HG03175 (cell line): ENCODE measurements around the gene ARHGEF11.
"Not testable (repeated sequence)": the region's sequence is repeated elsewhere in the genome, so short reads cannot be mapped to it uniquely, and the experiment has no call there.

Experiments
- ATAC-seq: cut with Tn5 transposase; IDR thresholded peaks from one replicate; pipeline ENCODE4 v1.9.1; 2021; ENCODE audit warnings: mild to moderate bottlenecking, moderate library complexity; ENCODE audit not compliant: unreplicated experiment

The ARHGEF11 gene

DNA sequence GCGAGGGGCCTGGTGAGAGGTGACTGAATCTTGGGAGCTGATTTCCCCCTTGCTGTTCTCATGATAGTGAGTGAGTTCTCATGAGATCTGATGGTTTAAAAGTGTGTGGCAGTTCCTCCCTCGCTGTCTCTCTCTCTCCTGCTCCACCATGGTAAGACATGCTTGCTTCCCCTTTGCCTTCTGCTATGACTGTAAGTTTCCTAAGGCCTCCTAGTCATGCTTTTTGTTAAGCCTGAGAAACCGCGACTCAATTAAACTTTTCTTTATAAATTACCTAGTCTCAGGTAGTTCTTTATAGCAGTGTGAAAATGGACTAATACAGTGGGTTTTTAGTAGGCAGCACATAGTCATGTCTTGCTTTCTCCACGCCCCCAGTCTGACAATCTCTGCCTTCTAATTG is 10.2 kb upstream of the ARHGEF11 start:
- ATAC-seq, result not testable (repeated sequence)

DNA sequence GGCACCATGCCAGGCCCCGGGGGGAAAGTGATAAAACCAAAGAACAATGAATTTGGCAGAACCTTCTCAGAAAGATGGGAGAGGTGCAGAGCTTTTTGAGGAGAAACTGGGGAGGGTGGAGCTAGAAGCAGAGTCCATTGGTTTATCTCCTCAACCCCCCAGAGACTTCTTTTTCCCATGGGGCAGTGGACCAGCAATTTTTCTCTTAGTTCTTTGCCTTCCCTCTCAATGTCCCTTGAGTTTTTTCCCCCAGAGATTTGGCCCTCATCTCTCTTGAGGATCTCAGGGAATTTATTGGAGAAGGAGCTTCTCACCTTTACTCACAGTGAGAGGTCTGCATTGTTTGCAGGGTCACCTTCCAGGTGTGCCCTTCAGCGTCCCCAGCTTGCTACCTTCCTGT is 5.3 kb upstream of the ARHGEF11 start:
- ATAC-seq, result no peak

DNA sequence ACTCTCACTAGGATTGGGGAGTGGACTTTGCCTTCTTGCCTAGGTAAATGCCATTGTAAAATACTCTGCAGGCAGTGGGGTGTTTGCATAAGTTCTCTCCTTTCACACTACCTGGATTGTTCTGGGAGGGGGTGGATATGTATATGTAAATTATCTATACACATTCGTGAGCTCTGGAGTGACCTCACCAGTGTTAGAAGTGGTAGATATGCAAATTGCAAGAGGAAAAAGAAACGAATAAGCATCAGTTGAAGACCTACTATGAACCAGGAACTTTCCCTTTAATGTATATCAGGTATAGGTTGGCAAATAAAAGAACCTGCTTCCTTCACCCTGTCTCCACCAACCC is 1.5 kb upstream of the ARHGEF11 start:
- ATAC-seq, result no peak

DNA sequence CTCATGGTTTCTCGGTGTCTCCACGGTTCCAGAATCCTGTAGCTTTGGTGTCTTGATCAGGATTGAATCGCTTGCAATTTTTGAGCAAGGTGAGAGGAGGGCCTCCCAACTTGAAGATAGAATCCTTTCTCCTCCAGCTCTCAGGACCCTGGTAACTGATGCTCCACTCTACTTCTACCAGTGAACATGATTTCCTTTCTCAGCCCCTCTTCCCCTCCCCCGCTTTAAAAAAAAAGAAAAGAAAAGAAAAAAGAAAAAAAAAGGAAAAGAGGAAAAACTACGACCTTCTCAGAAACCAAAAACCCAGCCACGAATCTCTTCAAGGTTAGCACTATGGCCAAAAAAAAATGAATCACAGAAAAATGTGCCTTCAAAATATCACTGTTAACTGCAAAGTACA is 1.2 kb downstream of the ARHGEF11 start:
- ATAC-seq, result no peak

DNA sequence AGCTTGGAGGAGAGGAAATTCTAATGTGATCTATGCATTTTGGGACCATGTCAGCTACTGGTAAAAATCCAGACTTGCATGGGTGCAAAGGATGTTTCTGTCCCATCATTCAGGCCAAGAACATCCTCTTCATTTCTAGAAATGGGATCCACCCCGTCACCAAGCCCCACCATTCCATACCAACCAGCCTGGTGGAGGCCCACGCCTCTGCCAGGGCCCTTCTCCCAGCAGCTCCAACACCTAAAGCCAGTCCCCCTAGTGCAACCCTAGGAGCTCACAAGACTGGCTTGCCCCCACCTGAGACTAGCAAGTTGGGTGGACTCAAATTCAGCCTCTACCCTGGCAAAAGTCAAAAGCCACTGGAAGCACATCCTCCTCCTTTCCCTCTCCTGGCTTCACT is 1.9 kb downstream of the ARHGEF11 start:
- no peak for ATAC-seq

DNA sequence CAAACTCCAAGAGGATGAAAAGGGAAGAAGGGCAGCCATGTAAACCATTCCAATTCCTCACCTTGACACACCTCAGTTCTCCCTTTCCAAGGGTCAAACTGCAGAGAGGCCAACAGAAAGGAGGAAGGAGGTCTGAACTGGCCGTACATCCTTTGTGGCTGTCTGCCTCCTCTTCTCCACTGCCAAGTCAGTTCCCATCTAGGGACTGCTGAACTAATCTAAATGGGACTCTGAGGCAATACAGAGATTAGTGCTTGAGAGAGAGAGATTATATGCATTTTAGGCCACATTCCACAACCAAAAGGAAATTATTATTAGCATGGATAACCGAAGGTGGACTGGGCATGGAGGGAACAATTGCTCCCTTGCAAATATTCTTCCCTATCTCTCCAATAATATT is 2.7 kb downstream of the ARHGEF11 start:
- no peak for ATAC-seq

DNA sequence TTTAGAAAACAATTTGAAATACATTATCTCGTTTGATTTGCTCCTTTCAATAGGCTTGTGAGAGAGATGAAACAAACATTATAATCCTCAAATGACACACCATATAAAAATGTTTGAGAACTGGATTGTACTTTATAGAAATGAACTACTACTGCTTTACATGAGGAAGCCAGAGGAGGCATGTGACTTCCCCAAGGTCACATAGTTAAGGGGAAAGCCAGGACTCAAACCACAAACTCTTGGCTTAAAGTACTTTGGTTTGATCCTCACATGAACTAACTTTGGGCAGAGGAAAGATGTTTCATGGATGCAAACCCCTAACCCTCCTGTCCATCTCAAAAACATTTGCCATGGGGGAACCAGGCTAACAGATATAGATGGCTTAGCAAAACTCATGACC is 4.7 kb downstream of the ARHGEF11 start:
- ATAC-seq, result no peak

DNA sequence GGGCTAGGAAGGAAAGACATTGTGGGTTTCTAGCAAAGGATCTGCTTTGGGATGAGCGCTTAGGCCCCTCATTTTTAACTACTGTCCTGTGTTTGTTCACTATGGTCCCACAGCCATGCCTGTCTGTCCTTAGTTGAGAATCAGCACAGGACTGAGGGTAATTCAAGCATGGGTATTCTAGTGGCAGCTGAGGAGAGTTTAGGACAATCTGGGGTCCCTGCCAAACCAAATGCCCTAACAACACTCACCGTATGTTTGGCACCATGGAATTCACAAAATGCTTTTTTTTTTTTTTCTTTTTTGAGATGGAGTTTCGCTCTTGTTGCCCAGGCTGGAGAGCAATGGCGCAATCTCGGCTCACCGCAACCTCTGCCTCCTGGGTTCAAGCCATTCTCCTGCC is 10.4 kb downstream of the ARHGEF11 start:
- no peak for ATAC-seq

DNA sequence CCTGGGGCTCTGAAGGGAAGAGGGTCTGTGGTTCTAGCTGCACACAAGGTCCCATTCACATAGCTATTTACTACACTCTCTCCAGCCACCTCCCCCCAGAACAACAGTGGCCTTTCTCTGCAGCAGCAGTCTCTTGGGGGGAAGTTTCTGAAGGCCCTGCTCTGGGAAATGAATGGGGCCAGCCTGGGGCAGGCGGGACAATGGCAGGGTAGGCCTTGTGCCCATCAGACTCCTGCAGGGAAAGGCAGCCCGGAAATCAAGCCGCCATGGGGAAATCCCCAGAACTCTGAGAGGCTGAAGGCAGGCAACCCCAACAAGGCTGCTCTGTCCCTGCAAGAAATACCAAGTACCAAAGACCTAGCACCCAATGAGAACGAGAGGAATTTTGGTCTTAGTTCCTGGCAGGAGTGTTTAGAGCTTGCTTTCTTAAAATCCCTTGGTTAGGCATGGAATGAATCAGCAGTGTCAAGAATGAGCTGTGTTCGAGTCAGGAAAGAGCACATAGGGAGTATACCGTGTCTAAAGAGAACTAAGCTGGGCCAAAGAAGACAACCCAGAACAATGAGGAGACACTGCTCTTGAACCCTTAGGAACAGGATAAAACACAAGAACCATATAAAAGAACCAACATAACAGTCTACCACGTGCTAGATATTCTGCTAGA is 11.3 kb downstream of the ARHGEF11 start:
- ATAC-seq, result no peak

DNA sequence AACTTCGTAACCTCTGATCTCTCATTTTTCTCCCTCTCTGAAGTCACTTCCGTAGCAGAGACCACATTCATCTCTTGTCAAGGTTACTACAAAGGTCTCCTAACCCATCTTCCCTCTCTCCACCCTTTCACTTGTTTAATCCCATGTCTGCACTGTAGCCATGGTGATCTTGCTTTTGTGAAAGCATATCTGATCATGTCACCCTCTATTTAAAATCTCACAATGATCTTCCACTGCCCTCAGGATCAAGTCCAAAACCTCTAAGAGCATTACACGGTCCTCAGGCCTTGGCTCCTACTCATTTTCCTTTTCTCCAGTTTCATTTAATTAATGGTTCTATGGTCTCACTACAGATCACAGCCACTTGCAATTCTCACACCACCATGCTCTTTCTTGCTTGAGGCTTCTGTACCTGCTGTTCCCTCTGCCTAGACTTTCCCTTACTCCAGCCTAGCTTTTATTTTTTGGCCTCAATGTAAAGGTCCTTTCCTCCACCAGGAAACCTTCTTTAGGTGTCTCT is 12.1 kb downstream of the ARHGEF11 start:
- no peak for ATAC-seq

DNA sequence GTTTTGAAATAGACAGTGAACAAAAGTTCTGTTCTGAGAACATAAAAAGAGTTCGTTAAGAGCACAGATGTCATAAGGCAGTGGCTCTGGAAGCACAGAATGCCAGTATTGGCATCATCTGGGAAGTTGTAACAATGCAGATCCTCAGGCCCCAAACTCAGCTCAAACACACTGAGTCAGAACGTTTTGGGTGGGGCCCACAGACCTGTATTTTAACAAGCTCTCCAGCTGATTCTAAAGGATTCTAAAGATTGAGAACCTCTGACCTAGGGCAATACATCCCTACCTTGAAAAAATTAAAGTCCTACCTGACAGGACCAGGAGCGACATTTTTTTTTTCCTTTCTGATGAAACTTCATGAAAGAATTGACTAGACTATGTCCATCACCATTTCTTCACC is 13.2 kb downstream of the ARHGEF11 start:
- ATAC-seq, result no peak

DNA sequence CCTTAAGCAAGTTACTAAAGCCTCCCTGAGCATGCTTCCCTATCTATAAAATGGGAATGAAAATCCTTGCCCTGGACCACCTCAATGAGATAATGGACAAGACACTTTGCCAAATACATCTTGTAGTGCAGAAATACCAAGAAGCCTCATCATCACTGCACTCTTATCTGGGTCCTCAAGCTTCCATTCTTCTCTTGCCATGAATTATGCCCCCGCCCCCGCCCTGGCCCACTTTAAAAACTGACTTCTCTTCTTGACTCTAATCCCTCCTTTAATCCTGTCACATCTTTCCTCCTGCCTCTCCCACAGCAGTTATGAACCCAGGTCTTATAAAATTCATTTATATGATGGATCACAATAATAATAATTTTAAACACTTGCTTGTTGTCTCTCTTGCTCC is 14.8 kb downstream of the ARHGEF11 start:
- no peak for ATAC-seq

DNA sequence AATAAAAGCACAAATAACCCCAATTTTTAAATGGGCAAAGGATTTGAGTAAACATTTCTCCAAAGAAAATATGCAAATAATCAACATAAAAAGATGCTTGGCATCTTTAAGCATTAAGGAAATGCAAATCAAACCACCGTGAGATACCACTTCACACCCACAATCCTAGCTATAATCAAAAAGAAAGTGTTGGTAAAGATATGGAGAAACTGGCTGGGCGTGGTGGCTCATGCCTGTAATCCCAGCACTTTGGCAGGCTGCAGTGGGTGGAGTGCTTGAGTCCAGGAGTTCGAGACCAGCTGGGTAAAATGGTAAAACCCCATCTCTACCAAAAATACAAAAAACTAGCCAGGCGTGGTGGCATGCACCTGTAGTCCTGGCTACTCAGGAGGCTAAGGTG is 16.9 kb downstream of the ARHGEF11 start:
- no peak for ATAC-seq

DNA sequence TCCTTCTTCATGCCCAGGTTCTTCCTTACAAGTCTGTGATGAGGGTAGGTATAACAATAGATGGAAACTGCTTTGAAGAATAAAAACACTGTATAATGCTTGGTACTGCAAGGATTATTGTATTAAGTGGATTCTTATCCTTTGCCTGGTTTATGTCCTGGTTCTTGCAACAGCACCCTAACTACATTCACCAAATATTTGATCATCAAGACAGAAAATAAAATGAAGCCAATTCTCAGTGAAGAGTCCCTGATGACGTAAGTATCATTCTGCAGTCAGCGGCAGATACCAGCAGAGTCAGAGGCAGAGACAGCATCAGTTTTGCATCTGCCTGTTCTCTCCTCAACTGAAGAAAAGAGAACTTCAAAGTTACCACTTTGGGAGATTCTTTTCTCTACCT is 19.7 kb downstream of the ARHGEF11 start:
- no peak for ATAC-seq

DNA sequence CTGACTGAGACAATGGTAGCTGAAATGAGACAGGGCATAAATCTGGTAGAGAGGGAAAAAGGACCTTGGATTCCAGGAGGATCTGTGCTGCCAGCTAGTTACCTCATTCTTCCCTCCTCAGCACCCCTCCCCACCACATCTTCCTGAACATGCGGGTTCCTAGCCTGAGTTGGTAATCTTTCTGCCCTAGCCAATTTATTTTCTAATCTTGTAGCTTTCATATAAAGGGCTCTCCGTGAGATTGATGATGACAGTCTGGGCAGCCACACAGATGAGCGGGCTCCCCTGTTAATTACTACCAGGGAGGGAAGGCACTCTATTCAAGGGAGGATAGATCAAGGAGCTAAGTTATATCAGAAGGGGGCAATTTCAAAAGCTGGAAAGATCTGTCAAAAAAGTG is 20.2 kb downstream of the ARHGEF11 start:
- no peak for ATAC-seq

DNA sequence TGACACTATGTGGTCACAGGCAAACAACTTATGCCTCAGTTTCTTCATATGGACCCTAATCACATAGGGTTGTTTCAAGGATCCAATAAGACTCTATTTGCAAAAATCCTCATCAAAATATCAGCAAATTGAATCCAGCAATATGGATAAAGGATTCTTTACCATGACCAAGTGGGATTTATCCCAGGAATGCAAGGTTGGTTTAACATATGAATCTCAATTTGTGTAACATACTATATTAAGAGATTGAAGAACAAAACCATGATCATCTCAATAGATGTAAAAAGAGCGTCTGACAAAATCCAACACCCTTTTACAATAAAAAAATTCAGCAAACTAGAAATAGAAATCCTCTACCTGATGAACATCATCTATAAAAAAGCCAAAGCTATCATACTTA is 23.9 kb downstream of the ARHGEF11 start:
- ATAC-seq, result no peak

DNA sequence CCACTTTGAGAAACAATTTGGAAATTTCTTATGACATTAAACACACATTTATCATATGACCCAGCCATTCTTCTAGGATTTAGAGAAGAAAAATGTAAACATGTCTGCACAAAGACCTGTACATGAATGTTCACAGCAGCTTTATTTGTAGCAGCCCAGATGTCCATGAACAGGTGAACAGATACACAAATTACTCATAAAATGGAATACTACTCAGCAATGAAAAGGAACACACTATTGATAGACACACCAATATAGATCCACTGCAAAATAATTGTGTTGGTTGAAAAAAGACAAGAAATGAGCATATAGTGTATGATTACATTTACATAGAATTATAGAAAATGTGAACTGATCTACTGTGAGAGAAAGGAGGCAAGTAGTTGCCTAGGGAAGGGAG is 26.1 kb downstream of the ARHGEF11 start:
- no peak for ATAC-seq

DNA sequence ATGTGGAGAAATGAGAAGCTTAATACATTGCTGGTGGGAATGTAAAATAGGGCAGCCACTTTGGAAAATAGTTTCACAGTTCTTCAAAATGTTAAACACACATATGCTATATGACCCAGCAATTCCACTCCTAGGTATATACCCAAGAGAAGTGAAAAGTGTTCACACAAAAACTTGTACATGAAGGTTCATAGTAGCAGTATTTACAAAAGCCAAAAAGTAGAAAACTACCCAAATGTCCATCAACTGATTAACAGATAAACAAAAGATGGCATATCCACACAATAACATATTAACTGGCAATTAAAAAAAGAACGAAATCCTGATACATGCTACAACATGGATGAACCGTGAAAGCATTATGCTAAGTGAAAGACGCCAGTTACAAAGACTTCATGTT is 33.7 kb downstream of the ARHGEF11 start:
- no peak for ATAC-seq

DNA sequence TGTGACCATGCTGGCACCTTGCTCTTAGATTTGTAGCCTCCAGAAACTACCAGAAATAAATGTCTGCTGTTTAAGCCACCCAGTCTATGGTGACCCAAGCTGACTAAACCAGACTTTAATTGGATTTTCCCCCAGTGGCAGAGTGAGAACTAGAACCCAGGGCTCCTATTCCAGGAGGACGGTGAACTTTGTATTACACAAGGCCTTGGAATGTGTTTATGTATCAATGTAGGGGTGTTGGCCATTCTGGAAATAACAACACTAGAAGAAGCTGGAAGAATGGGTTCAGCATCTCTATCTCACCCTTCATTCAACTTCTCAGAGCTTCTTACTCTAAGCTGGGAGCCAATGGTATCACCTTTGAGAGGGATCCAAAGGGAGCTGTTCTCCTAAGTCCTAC is 37.0 kb downstream of the ARHGEF11 start:
- no peak for ATAC-seq

DNA sequence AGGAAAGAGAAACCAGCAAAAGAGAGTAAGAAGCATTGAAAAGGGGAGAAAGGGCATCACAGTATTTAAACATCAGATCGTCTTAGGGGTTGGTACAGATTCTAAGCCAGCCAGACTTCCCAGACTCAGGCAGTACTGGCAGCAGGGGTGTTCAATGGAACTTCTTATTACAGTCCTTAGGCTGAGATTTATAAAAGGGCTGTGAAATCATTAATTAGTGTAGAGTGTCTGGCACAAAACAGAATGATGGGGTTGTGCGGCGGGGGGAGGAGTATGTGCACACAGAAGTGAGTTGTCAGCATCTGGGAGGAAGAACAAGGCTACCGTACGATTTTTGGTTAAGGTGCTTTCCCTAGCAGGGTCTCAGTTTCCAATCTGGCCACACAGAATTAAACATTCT is 38.2 kb downstream of the ARHGEF11 start:
- ATAC-seq, result no peak

DNA sequence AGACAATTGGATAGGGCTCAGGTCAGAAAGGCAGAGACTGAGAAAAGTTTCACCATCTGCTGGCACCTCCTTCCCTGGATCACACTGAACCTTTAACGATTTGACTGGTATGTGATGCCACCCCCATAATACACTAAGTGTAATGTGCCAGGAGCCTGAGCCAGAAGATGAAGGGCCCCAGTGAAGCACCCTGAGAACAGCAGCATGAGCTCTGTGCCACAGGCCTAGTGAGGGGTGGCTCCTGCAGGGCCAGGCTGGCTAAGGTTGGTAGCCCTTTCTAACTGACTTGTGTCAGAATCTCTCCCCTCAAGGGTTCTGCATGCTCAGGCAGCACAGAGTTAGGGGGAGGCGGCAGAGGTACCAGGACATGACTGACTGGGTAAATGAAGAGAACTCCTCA is 38.9 kb downstream of the ARHGEF11 start:
- ATAC-seq, result no peak

DNA sequence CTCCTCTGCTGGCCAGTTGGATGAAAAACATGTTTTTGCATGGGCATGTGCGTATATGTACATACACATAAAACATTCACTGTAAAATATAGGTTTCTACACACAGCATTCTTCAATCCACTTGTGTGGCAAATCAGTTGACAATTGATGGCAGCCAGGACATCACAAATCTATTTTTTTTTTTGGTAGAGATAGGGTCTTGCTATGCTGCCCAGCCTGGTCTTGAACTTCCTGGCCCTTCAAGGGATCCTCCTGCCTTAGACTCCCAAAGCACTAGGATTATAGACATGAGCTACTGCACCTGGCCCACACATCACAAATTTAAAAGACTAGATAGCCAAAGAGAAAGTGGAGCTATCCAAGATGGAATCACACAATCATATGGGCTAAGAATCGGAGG is 39.6 kb downstream of the ARHGEF11 start:
- no peak for ATAC-seq

DNA sequence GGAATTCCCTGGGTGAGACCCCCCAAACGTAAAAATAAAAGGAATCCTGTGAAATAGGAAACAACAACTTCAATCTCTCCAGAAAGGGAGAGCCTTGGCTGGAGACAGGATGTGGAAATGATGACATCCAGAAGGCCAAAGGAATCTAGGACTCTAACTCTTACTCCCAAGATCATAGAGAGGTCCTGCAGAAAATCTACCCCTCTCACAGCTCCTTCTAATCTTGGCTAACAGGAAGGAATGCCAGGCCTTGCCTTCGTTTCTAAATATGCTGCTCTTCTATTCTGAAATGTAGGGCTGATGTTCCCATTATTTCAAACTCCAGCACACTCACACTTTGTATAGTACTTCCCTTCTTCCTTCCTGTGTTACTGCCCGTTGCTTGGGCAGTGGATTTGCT is 40.7 kb downstream of the ARHGEF11 start:
- no peak for ATAC-seq
